Measurements from ENCODE around the gene MT1F. TPM values are rescaled to one million over a fixed set of nuclear protein-coding genes. Genes with fewer than 3 reads are reported as not detected.
A peak's percentile ranks its signal among the peaks of the same experiment; 100 is the strongest.

MT1F gene
- total RNA-seq, 1 experiment from 2014 or later = 27.3 TPM

DNA sequence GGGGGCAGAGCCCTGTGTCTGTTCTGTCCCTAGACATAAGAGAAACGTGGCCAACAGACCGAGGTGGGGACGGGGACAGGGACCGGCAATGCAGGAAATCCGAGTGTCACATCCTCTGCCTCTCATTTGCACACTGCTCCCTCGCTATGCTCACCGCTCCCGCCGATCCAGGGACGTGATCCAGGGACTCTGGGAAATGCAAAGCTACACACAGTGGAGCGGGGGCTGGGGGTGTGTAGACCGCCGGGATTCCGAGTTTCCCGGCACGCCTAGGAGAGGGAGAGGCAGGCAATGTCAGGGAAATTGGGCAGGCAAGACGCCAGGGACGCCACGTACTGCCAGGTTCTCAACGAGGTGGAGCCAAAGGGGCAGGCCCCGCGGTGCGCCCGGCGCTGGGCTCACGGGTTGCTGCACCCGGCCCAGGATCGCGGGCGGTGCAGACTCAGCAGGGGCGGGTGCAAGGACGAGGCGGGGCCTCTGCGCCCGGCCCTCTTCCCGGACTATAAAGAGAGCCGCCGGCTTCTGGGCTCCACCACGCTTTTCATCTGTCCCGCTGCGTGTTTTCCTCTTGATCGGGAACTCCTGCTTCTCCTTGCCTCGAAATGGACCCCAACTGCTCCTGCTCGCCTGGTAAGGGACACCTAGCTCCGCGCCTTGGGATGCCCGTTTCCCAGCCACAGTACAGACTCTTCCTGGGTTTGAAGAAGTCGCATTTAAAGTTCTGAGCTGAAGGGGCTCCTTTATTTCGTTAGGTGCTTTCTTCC lies 24.4 kb downstream of the MT1F start, which contains the start of gene MT1X:
Gene MT1X, plus strand, starts transcription at position 532 of the 764 bp plus-strand sequence. Its CDS starts 71 bp downstream, at position 603.
- H3K27ac ChIP-seq (ENCODE audit: low read length) = peak within 1 kb of the TSS; percentile 10; the same call in 1 of the 2 replicates
- TF ChIP-seq, protein P1, sequence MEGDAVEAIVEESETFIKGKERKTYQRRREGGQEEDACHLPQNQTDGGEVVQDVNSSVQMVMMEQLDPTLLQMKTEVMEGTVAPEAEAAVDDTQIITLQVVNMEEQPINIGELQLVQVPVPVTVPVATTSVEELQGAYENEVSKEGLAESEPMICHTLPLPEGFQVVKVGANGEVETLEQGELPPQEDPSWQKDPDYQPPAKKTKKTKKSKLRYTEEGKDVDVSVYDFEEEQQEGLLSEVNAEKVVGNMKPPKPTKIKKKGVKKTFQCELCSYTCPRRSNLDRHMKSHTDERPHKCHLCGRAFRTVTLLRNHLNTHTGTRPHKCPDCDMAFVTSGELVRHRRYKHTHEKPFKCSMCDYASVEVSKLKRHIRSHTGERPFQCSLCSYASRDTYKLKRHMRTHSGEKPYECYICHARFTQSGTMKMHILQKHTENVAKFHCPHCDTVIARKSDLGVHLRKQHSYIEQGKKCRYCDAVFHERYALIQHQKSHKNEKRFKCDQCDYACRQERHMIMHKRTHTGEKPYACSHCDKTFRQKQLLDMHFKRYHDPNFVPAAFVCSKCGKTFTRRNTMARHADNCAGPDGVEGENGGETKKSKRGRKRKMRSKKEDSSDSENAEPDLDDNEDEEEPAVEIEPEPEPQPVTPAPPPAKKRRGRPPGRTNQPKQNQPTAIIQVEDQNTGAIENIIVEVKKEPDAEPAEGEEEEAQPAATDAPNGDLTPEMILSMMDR (conservative IDR thresholded peaks at IDR 0.05; ENCODE audit: low read depth, low read length) = no peak
- TF ChIP-seq EZH2 (IDR thresholded peaks at IDR 0.05; ENCODE audit: low read length, unreplicated experiment) = no peak
- peak within 1 kb of the TSS; percentile 94 for H3K4me2 ChIP-seq (ENCODE audit: low read length)
- H4K20me1 ChIP-seq (ENCODE audit: low read length) = no peaks in the 10 kb centered on the region
- no peaks in the 10 kb centered on the region for H3F3A ChIP-seq (ENCODE audit: low read length, unreplicated experiment)
- peak within 1 kb of the TSS; percentile 77 for H3K4me3 ChIP-seq (ENCODE audit: low read length)
- H2AFZ ChIP-seq (ENCODE audit: low read length) = peak within 1 kb of the TSS; percentile 66
- POLR2A ChIA-PET (ENCODE audit: unreplicated experiment) = interaction anchor here (0.6 kb wide), 1 partner anchor 72 kb away, joined by 3 read pairs; no protein-coding TSS in a partner anchor
- peaks cover 8% of the 10 kb centered on the region; the same call in 1 of the 2 replicates for H3K79me2 ChIP-seq (ENCODE audit: low read length)
- no peaks in the 10 kb centered on the region for H3K9me2 ChIP-seq (replicated peaks; ENCODE audit: low read length)
- H3K4me1 ChIP-seq (ENCODE audit: insufficient read depth, low read length) = peaks cover 29% of the 10 kb centered on the region
- no peaks in the 10 kb centered on the region for H3K36me3 ChIP-seq (ENCODE audit: low read depth, low read length)
- no peaks in the 10 kb centered on the region for H3K27me3 ChIP-seq (ENCODE audit: low read length)
- H3K9ac ChIP-seq (ENCODE audit: low read length) = peak within 1 kb of the TSS; percentile 72
- ATAC-seq (peak; percentile 94), DNase-seq (peak; percentile 89)
- BruUV-seq (replicated peaks) = TSS peak; percentile 42
- CTCF ChIA-PET = no interaction called here
- intact Hi-C loops (cut with micrococcal nuclease) = loop anchor here (5.0 kb wide), 1 partner anchor 75 kb away; the partner anchor contains the start of gene MT2A
- H3K9me3 ChIP-seq (ENCODE audit: low read length) = no peaks in the 10 kb centered on the region

DNA sequence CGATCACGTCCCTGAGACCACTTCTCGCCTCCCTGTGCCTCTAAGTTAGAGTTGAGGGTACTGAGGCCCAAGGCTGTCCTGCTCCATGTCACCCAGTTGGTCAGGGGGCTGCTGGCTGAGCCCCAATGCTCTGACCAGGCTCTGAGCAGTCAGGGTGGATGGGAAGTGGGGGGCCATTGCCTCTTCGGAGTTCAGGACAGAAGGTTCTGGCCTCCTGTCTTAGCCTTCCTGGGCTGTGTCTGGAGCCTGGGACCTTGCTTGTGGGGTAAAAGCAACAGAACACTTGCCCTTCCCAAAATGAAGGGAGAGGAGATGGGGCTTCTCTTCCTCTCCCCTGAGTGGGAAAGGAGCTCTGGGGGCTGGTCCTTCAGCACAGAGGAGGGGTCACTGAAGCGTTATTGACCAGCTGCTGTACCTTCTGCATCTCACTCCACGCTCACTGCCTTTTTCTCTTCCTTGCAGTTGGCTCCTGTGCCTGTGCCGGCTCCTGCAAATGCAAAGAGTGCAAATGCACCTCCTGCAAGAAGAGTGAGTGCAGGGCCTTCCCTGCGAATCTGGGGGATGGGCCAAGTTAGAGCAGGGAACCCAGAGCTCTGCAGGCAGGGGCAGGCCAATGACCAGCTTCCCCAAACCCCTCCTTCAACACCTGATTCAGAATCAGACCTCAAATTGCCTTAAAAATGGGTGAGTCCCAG lies 25.1 kb downstream of the MT1F start:
- no peaks in the 10 kb centered on the region for H3K27me3 ChIP-seq (ENCODE audit: low read length)
- intact Hi-C loops (cut with micrococcal nuclease) = loop anchor here (5.0 kb wide), 1 partner anchor 76 kb away; the partner anchor contains the start of gene MT2A
- H3K9me2 ChIP-seq (replicated peaks; ENCODE audit: low read length) = no peaks in the 10 kb centered on the region
- no peak for TF ChIP-seq EZH2phosphoT487 (IDR thresholded peaks at IDR 0.05; ENCODE audit: borderline replicate concordance, low read length)
- no peak for TF ChIP-seq EZH2 (IDR thresholded peaks at IDR 0.05; ENCODE audit: low read length, unreplicated experiment)
- no peak overlapping the region for H3K27ac ChIP-seq (ENCODE audit: low read length)
- POLR2A ChIA-PET (ENCODE audit: unreplicated experiment) = interaction anchor here (0.6 kb wide), 1 partner anchor 73 kb away, joined by 3 read pairs; no protein-coding TSS in a partner anchor
- peaks cover 8% of the 10 kb centered on the region; the same call in 1 of the 2 replicates for H3K79me2 ChIP-seq (ENCODE audit: low read length)
- H3K4me3 ChIP-seq (ENCODE audit: low read length) = peak overlapping the region; percentile 77
- H4K20me1 ChIP-seq (ENCODE audit: low read length) = no peaks in the 10 kb centered on the region
- BruUV-seq (replicated peaks) = TSS peak; percentile 91
- H3F3A ChIP-seq (ENCODE audit: low read length, unreplicated experiment) = no peaks in the 10 kb centered on the region
- ATAC-seq (no peak), DNase-seq (no peak)
- H3K9ac ChIP-seq (ENCODE audit: low read length) = peak overlapping the region; percentile 72
- CTCF ChIA-PET = no interaction called here
- H2AFZ ChIP-seq (ENCODE audit: low read length) = peak overlapping the region; percentile 66
- H3K4me2 ChIP-seq (ENCODE audit: low read length) = peak overlapping the region; percentile 94
- no peaks in the 10 kb centered on the region for H3K36me3 ChIP-seq (ENCODE audit: low read depth, low read length)
- no peaks in the 10 kb centered on the region for H3K9me3 ChIP-seq (ENCODE audit: low read length)
- H3K4me1 ChIP-seq (ENCODE audit: insufficient read depth, low read length) = peaks cover 29% of the 10 kb centered on the region

DNA sequence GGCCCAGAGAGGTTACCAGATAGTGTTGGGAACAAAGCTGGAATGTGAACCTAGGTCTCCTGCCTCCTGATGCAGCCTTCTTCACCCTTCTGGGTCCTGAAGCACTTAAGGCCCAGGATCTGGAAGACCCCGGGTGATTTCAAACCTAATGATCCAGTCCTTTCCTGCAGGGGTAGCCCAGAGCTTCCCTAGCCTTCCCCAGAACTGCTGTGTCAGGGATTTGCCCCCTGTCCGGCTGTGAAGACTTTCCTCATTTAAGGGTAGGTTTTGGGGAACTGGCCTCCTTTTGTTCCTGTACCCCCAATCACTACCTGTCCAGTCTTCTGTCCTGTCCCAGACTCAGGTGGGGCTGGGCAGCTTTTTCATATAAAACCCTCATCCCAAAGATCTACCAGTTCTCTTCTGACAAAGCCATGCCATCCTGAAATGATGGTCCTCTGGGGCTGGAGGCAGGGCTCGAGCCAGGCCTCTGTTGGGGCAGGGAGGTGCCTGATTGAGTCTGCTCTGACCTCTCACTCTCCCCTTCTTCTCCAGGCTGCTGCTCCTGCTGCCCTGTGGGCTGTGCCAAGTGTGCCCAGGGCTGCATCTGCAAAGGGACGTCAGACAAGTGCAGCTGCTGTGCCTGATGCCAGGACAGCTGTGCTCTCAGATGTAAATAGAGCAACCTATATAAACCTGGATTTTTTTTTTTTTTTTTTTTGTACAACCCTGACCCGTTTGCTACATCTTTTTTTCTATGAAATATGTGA lies 25.8 kb downstream of the MT1F start:
- POLR2A ChIA-PET (ENCODE audit: unreplicated experiment) = no interaction called here

More for the DNA sequence above, 25.8 kb downstream of the MT1F start:
- no TSS peak for BruUV-seq (replicated peaks)
- H3K4me1 ChIP-seq (ENCODE audit: insufficient read depth, low read length) = peaks cover 29% of the 10 kb centered on the region
- peak overlapping the region; percentile 94 for H3K4me2 ChIP-seq (ENCODE audit: low read length)
- DNase-seq (no peak), ATAC-seq (no peak)
- peaks cover 8% of the 10 kb centered on the region; the same call in 1 of the 2 replicates for H3K79me2 ChIP-seq (ENCODE audit: low read length)
- no peaks in the 10 kb centered on the region for H3K27me3 ChIP-seq (ENCODE audit: low read length)
- no peaks in the 10 kb centered on the region for H3K9me2 ChIP-seq (replicated peaks; ENCODE audit: low read length)
- no peak overlapping the region for H3K27ac ChIP-seq (ENCODE audit: low read length)
- no peaks in the 10 kb centered on the region for H3F3A ChIP-seq (ENCODE audit: low read length, unreplicated experiment)
- no peak overlapping the region for H3K9ac ChIP-seq (ENCODE audit: low read length)
- no peaks in the 10 kb centered on the region for H3K9me3 ChIP-seq (ENCODE audit: low read length)
- intact Hi-C loops (cut with micrococcal nuclease) = loop anchor here (5.0 kb wide), 1 partner anchor 76 kb away; the partner anchor contains the start of gene MT2A
- no peak overlapping the region for H2AFZ ChIP-seq (ENCODE audit: low read length)
- CTCF ChIA-PET = no interaction called here
- TF ChIP-seq, protein P1 (conservative IDR thresholded peaks at IDR 0.05; ENCODE audit: low read depth, low read length) = no peak
- no peak for TF ChIP-seq EZH2 (IDR thresholded peaks at IDR 0.05; ENCODE audit: low read length, unreplicated experiment)
- TF ChIP-seq EZH2phosphoT487 (IDR thresholded peaks at IDR 0.05; ENCODE audit: borderline replicate concordance, low read length) = no peak
- no peaks in the 10 kb centered on the region for H4K20me1 ChIP-seq (ENCODE audit: low read length)
- H3K36me3 ChIP-seq (ENCODE audit: low read depth, low read length) = no peaks in the 10 kb centered on the region
- peak overlapping the region; percentile 77; the same call in 1 of the 2 replicates for H3K4me3 ChIP-seq (ENCODE audit: low read length)
